ENCODE results near the gene RTN3. TPM values are rescaled to one million over a fixed set of nuclear protein-coding genes. Genes with fewer than 3 reads are reported as not detected.

RTN3 gene
- total RNA-seq, 2 experiments from 2014 or later: 34.0 to 69.3 TPM

DNA sequence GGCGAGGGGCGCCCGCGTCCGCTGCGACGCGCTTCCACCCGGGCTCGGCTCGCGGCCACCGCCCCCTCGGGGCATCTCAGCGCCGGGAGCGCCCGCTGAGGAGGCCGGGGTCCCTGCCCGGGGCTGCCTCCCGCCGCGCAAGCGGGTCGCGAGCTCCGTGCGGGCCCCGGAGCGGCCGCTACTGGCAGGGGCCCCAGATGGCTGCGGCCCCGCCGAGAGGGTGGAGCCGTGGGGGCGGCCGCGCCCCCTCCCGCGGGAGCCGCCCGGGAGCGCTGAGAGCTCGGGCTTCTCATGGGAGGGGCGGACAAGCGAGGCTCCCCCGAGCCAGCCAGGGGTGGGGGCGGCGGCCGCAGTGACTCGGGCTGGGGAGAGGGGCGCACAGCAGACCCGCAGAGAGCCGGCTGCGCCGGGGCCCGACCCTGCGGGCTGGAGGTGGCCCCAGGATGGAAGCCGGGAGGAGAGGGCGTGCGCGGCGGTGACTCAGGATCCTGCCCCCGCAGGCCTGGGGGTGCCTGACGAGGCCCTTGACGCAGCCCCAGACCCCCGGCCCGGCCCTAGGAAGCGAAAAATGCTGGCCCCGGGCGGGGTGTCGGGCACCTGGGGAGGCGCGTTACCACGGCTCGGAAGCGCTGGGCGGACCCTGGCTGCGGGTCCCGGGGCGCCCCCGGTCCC is 87.9 kb downstream of the RTN3 start:
- POLR2A ChIA-PET: no interaction called here

GRCh38 chr11:63769714-63770455 is 88.6 kb downstream of the RTN3 start:
- ChIA-PET CTCF (ENCODE audit: unreplicated experiment) (no interaction called here), POLR2A (no interaction called here)
- Histone ChIP-seq H3K4me2 (ENCODE audit: low read length) (peak overlapping the region; percentile 78), H3K9me3 (ENCODE audit: low read length) (no peaks in the 10 kb centered on the region), H3K4me3 (ENCODE audit: low read depth, low read length, poor library complexity, severe bottlenecking) (peak overlapping the region; percentile 91), H3K27ac (ENCODE audit: low read depth, low read length, poor library complexity, severe bottlenecking) (no peak overlapping the region), H3K79me2 (ENCODE audit: insufficient read depth, low read depth, low read length) (0 out of 2 replicates have a peak, but pooled peaks cover 6% of the 10 kb centered on the region), H3K36me3 (ENCODE audit: insufficient read depth, low read length) (no peaks in the 10 kb centered on the region), H2AFZ (ENCODE audit: low read length) (peak overlapping the region; percentile 87; the same call in 1 of the 2 replicates), H3K4me1 (ENCODE audit: insufficient read depth, low read length, poor library complexity, severe bottlenecking) (peaks cover 20% of the 10 kb centered on the region), H3K9me2 (ENCODE audit: insufficient read depth, low read length) (no peaks in the 10 kb centered on the region), H4K20me1 (ENCODE audit: insufficient read depth, low read length) (peaks cover 12% of the 10 kb centered on the region; the same call in 1 of the 2 replicates)
- intact Hi-C loops (cut with micrococcal nuclease; ENCODE audit: unreplicated experiment): loop anchor here (2.0 to 5.0 kb wide), 4 partner anchors 42 to 377 kb away; partner anchors contain the start of genes MARK2, NAA40 and SPINDOC
- no peak for TF ChIP-seq EZH2phosphoT487 (IDR thresholded peaks at IDR 0.05; ENCODE audit: borderline replicate concordance, low read depth, low read length)
- TF ChIP-seq, protein P1, sequence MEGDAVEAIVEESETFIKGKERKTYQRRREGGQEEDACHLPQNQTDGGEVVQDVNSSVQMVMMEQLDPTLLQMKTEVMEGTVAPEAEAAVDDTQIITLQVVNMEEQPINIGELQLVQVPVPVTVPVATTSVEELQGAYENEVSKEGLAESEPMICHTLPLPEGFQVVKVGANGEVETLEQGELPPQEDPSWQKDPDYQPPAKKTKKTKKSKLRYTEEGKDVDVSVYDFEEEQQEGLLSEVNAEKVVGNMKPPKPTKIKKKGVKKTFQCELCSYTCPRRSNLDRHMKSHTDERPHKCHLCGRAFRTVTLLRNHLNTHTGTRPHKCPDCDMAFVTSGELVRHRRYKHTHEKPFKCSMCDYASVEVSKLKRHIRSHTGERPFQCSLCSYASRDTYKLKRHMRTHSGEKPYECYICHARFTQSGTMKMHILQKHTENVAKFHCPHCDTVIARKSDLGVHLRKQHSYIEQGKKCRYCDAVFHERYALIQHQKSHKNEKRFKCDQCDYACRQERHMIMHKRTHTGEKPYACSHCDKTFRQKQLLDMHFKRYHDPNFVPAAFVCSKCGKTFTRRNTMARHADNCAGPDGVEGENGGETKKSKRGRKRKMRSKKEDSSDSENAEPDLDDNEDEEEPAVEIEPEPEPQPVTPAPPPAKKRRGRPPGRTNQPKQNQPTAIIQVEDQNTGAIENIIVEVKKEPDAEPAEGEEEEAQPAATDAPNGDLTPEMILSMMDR (conservative IDR thresholded peaks at IDR 0.05; ENCODE audit: low read length): no peak
- no TSS peak for BruUV-seq (replicated peaks)
- no peak for DNase-seq (ENCODE audit: low spot score)

More for the DNA sequence above, 87.9 kb downstream of the RTN3 start:
- Histone ChIP-seq H3K4me3 (ENCODE audit: low read depth, low read length, poor library complexity, severe bottlenecking) (peak overlapping the region; percentile 91), H3K9me3 (ENCODE audit: low read length) (no peaks in the 10 kb centered on the region), H3K27ac (ENCODE audit: low read depth, low read length, poor library complexity, severe bottlenecking) (no peak overlapping the region), H3K9me2 (ENCODE audit: insufficient read depth, low read length) (no peaks in the 10 kb centered on the region), H3K4me2 (ENCODE audit: low read length) (peak overlapping the region; percentile 78), H3K79me2 (ENCODE audit: insufficient read depth, low read depth, low read length) (0 out of 2 replicates have a peak, but pooled peaks cover 6% of the 10 kb centered on the region), H2AFZ (ENCODE audit: low read length) (peak overlapping the region; percentile 87), H4K20me1 (ENCODE audit: insufficient read depth, low read length) (peaks cover 12% of the 10 kb centered on the region; the same call in 1 of the 2 replicates), H3K36me3 (ENCODE audit: insufficient read depth, low read length) (no peaks in the 10 kb centered on the region), H3K4me1 (ENCODE audit: insufficient read depth, low read length, poor library complexity, severe bottlenecking) (peaks cover 20% of the 10 kb centered on the region)
- CTCF ChIA-PET (ENCODE audit: unreplicated experiment): no interaction called here
- DNase-seq (ENCODE audit: low spot score): peak; percentile 55
- intact Hi-C loops (cut with micrococcal nuclease; ENCODE audit: unreplicated experiment): loop anchor here (2.0 to 5.0 kb wide), 4 partner anchors 43 to 378 kb away; partner anchors contain the start of genes MARK2, NAA40 and SPINDOC
- no TSS peak for BruUV-seq (replicated peaks)
- no peak for TF ChIP-seq EZH2phosphoT487 (IDR thresholded peaks at IDR 0.05; ENCODE audit: borderline replicate concordance, low read depth, low read length)
- TF ChIP-seq, protein P1 (conservative IDR thresholded peaks at IDR 0.05; ENCODE audit: low read length): no peak

Measured in OCI-LY7 (cell line).